GM20000 (cell line): ENCODE results near the gene SLC25A13.

Experiments
- DNase-seq: peaks from one replicate; pipeline ENCODE4 v3.0.0; 2012; ENCODE audit warnings: low spot score
- CTCF ChIP-seq: IDR thresholded peaks from 2 replicates; pipeline ENCODE4 v1.5.1; 2012; ENCODE audit warnings: mild to moderate bottlenecking, control low read depth; ENCODE audit errors: extremely low read depth, missing control alignments

SLC25A13 gene

GRCh38 chr7:96202102-96202501 is 119.8 kb downstream of the SLC25A13 start:
- no peak for TF ChIP-seq CTCF
- no peak for DNase-seq

GRCh38 chr7:96200740-96201139 is 121.2 kb downstream of the SLC25A13 start:
- TF ChIP-seq CTCF: no peak
- no peak for DNase-seq

- DNase-seq: no peak
- no peak for TF ChIP-seq CTCF
Observed at GRCh38 chr7:96199421-96199820, 122.5 kb downstream of the SLC25A13 start.

GRCh38 chr7:96198047-96198636 is 123.8 kb downstream of the SLC25A13 start:
- DNase-seq: no peak
- no peak for TF ChIP-seq CTCF

- no peak for TF ChIP-seq CTCF
- DNase-seq: no peak
Observed at GRCh38 chr7:96196676-96197075, 125.2 kb downstream of the SLC25A13 start.

GRCh38 chr7:96189129-96189820 is 132.6 kb downstream of the SLC25A13 start:
- TF ChIP-seq CTCF: no peak
- no peak for DNase-seq

- no peak for TF ChIP-seq CTCF
- DNase-seq: no peak
Observed at GRCh38 chr7:96188591-96188991, 133.3 kb downstream of the SLC25A13 start.
